ENCODE results near the gene STRA6.

STRA6 gene

GRCh38 chr15:74220475-74221248, 18.1 kb upstream of the STRA6 start:
- Histone ChIP-seq H3K9me3 (replicated peaks in 1 of 2; ENCODE audit: control insufficient read depth in 2 of 2, insufficient read depth in 1 of 2, low read depth in 1 of 2, low read length in 2 of 2) (no peaks in the 10 kb centered on the region), H3K4me2 (ENCODE audit: insufficient read depth, low read length, poor library complexity, severe bottlenecking) (no peak overlapping the region), H3K79me1 (ENCODE audit: low read depth, low read length) (no peaks in the 10 kb centered on the region), H4K91ac (ENCODE audit: low read depth, low read length, poor library complexity) (no peak overlapping the region), H3K27me3 (ENCODE audit: control insufficient read depth in 3 of 3, insufficient read depth in 3 of 3, low read depth in 1 of 3, low read length in 3 of 3) (peaks cover 0 to 2% (median 0%) of the 10 kb centered on the region in 3 experiments), H3K14ac (ENCODE audit: low read length) (no peak overlapping the region), H4K8ac (ENCODE audit: low read depth, low read length) (no peak overlapping the region), H3K23ac (ENCODE audit: low read depth, low read length, poor library complexity) (no peak overlapping the region), H2AK5ac (ENCODE audit: low read depth, low read length) (no peak overlapping the region), H3K4me1 (ENCODE audit: control insufficient read depth in 2 of 2, insufficient read depth in 1 of 2, low read depth in 1 of 2, low read length in 2 of 2) (peaks cover 46 to 54% of the 10 kb centered on the region in 2 donors), H3K18ac (ENCODE audit: low read length) (peak overlapping the region; percentile 36), H3K4me3 (ENCODE audit: low read length in 2 of 2) (peak overlapping the region in 1 of 2 donors; percentile 5), H2BK12ac (ENCODE audit: low read length) (peak overlapping the region; percentile 35), H2BK15ac (ENCODE audit: low read length) (no peak overlapping the region), H2BK120ac (ENCODE audit: low read depth, low read length) (no peak overlapping the region), H3K4ac (ENCODE audit: low read length) (no peak overlapping the region), H3K9ac (ENCODE audit: low read depth, low read length, poor library complexity) (no peak overlapping the region), H3K27ac (replicated peaks; ENCODE audit: low read length) (no peak overlapping the region), H2AFZ (ENCODE audit: low read length) (peak overlapping the region; percentile 46), H2BK5ac (ENCODE audit: low read length) (peak overlapping the region; percentile 43), H3K36me3 (replicated peaks in 1 of 2; ENCODE audit: control insufficient read depth in 2 of 2, insufficient read depth in 2 of 2, low read length in 2 of 2) (no peaks in the 10 kb centered on the region)
- no CpG with 5 or more reads among the region's 11 CpGs for WGBS, 2 donors (ENCODE audit: extremely low coverage in 2 of 2, insufficient read length in 2 of 2, insufficient replicate concordance in 1 of 2)
- no peak for DNase-seq (ENCODE audit: low spot score)

GRCh38 chr15:74217907-74218885, 15.6 kb upstream of the STRA6 start:
- no peak overlapping the region for H3K4me3 ChIP-seq (ENCODE audit: low read length in 2 of 2)
- peaks cover 49 to 55% of the 10 kb centered on the region in 2 donors for H3K4me1 ChIP-seq (ENCODE audit: control insufficient read depth in 2 of 2, insufficient read depth in 1 of 2, low read depth in 1 of 2, low read length in 2 of 2)
- no peaks in the 10 kb centered on the region for H3K36me3 ChIP-seq (replicated peaks in 1 of 2; ENCODE audit: control insufficient read depth in 2 of 2, insufficient read depth in 2 of 2, low read length in 2 of 2)
- H3K27me3 ChIP-seq (ENCODE audit: control insufficient read depth in 3 of 3, insufficient read depth in 3 of 3, low read depth in 1 of 3, low read length in 3 of 3): peaks cover 0 to 2% (median 0%) of the 10 kb centered on the region in 3 experiments
- no peak overlapping the region for H4K8ac ChIP-seq (ENCODE audit: low read depth, low read length)
- peak overlapping the region; percentile 47 for H2BK12ac ChIP-seq (ENCODE audit: low read length)
- H3K23ac ChIP-seq (ENCODE audit: low read depth, low read length, poor library complexity): peak overlapping the region; percentile 14
- H2BK5ac ChIP-seq (ENCODE audit: low read length): peak overlapping the region; percentile 9
- H2AFZ ChIP-seq (ENCODE audit: low read length): no peak overlapping the region
- peak overlapping the region; percentile 96 for H2BK15ac ChIP-seq (ENCODE audit: low read length)
- no peak for DNase-seq (ENCODE audit: low spot score)
- H2BK120ac ChIP-seq (ENCODE audit: low read depth, low read length): no peak overlapping the region
- H3K9me3 ChIP-seq (replicated peaks in 1 of 2; ENCODE audit: control insufficient read depth in 2 of 2, insufficient read depth in 1 of 2, low read depth in 1 of 2, low read length in 2 of 2): no peaks in the 10 kb centered on the region
- H4K91ac ChIP-seq (ENCODE audit: low read depth, low read length, poor library complexity): no peak overlapping the region
- H3K27ac ChIP-seq (replicated peaks; ENCODE audit: low read length): no peak overlapping the region
- H3K14ac ChIP-seq (ENCODE audit: low read length): no peak overlapping the region
- no CpG with 5 or more reads among the region's 16 CpGs for WGBS, 2 donors (ENCODE audit: extremely low coverage in 2 of 2, insufficient read length in 2 of 2, insufficient replicate concordance in 1 of 2)
- peak overlapping the region; percentile 91 for H2AK5ac ChIP-seq (ENCODE audit: low read depth, low read length)
- H3K4me2 ChIP-seq (ENCODE audit: insufficient read depth, low read length, poor library complexity, severe bottlenecking): no peak overlapping the region
- H3K18ac ChIP-seq (ENCODE audit: low read length): peak overlapping the region; percentile 83
- H3K79me1 ChIP-seq (ENCODE audit: low read depth, low read length): no peaks in the 10 kb centered on the region
- H3K4ac ChIP-seq (ENCODE audit: low read length): no peak overlapping the region
- H3K9ac ChIP-seq (ENCODE audit: low read depth, low read length, poor library complexity): no peak overlapping the region

- Histone ChIP-seq H2AK5ac (ENCODE audit: low read depth, low read length) (peak overlapping the region; percentile 10), H3K9ac (ENCODE audit: low read depth, low read length, poor library complexity) (no peak overlapping the region), H3K9me3 (replicated peaks in 1 of 2; ENCODE audit: control insufficient read depth in 2 of 2, insufficient read depth in 1 of 2, low read depth in 1 of 2, low read length in 2 of 2) (no peaks in the 10 kb centered on the region), H3K4me2 (ENCODE audit: insufficient read depth, low read length, poor library complexity, severe bottlenecking) (no peak overlapping the region), H3K4ac (ENCODE audit: low read length) (no peak overlapping the region), H3K27ac (replicated peaks; ENCODE audit: low read length) (no peak overlapping the region), H4K8ac (ENCODE audit: low read depth, low read length) (no peak overlapping the region), H3K14ac (ENCODE audit: low read length) (no peak overlapping the region), H4K91ac (ENCODE audit: low read depth, low read length, poor library complexity) (no peak overlapping the region), H3K4me1 (ENCODE audit: control insufficient read depth in 2 of 2, insufficient read depth in 1 of 2, low read depth in 1 of 2, low read length in 2 of 2) (peaks cover 47 to 55% of the 10 kb centered on the region in 2 donors), H3K18ac (ENCODE audit: low read length) (peak overlapping the region; percentile 55), H3K4me3 (ENCODE audit: low read length in 2 of 2) (no peak overlapping the region), H2BK15ac (ENCODE audit: low read length) (peak overlapping the region; percentile 13), H2BK12ac (ENCODE audit: low read length) (peak overlapping the region; percentile 18), H2BK120ac (ENCODE audit: low read depth, low read length) (peak overlapping the region; percentile 6), H3K27me3 (ENCODE audit: control insufficient read depth in 3 of 3, insufficient read depth in 3 of 3, low read depth in 1 of 3, low read length in 3 of 3) (peaks cover 0 to 2% (median 0%) of the 10 kb centered on the region in 3 experiments), H3K23ac (ENCODE audit: low read depth, low read length, poor library complexity) (no peak overlapping the region), H2BK5ac (ENCODE audit: low read length) (no peak overlapping the region), H3K36me3 (replicated peaks in 1 of 2; ENCODE audit: control insufficient read depth in 2 of 2, insufficient read depth in 2 of 2, low read length in 2 of 2) (no peaks in the 10 kb centered on the region), H2AFZ (ENCODE audit: low read length) (no peak overlapping the region), H3K79me1 (ENCODE audit: low read depth, low read length) (no peaks in the 10 kb centered on the region)
- no CpG with 5 or more reads among the region's 3 CpGs for WGBS, 2 donors (ENCODE audit: extremely low coverage in 2 of 2, insufficient read length in 2 of 2, insufficient replicate concordance in 1 of 2)
- no peak for DNase-seq (ENCODE audit: low spot score)
These were observed 14.4 kb upstream of the STRA6 start for GRCh38 chr15:74216949-74217348.

All from neuronal stem cell (in vitro differentiated cells).